ENCODE data around the gene SNX18.

- TF ChIP-seq JUND (IDR thresholded peaks at IDR 0.05) (no peak), POLR2AphosphoS5 (IDR thresholded peaks at IDR 0.05; ENCODE audit: low read depth, low read length) (no peak), EZH2phosphoT487 (IDR thresholded peaks at IDR 0.05; ENCODE audit: borderline replicate concordance) (no peak), SRF (IDR thresholded peaks at IDR 0.05; ENCODE audit: low read depth) (no peak)
- TF ChIP-seq, protein P1, sequence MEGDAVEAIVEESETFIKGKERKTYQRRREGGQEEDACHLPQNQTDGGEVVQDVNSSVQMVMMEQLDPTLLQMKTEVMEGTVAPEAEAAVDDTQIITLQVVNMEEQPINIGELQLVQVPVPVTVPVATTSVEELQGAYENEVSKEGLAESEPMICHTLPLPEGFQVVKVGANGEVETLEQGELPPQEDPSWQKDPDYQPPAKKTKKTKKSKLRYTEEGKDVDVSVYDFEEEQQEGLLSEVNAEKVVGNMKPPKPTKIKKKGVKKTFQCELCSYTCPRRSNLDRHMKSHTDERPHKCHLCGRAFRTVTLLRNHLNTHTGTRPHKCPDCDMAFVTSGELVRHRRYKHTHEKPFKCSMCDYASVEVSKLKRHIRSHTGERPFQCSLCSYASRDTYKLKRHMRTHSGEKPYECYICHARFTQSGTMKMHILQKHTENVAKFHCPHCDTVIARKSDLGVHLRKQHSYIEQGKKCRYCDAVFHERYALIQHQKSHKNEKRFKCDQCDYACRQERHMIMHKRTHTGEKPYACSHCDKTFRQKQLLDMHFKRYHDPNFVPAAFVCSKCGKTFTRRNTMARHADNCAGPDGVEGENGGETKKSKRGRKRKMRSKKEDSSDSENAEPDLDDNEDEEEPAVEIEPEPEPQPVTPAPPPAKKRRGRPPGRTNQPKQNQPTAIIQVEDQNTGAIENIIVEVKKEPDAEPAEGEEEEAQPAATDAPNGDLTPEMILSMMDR (IDR thresholded peaks at IDR 0.05 in 2 of 3, conservative IDR thresholded peaks at IDR 0.05 in 1 of 3; ENCODE audit: borderline replicate concordance in 1 of 3, insufficient read depth in 1 of 3, low read depth in 2 of 3, low read length in 2 of 3): no peak
Observed at GRCh38 chr5:54540286-54540685, 22.7 kb downstream of the SNX18 start.
